Measurements from ENCODE around the gene MUC6. TPM values are rescaled to one million over a fixed set of nuclear protein-coding genes. Genes with fewer than 3 reads are reported as not detected.

MUC6 gene
- total RNA-seq, 3 donors from 2014 or later: not detected

GRCh38 chr11:993632-994167 is 42.8 kb downstream of the MUC6 start:
- intact Hi-C loops (cut with DNase I, micrococcal nuclease): no loop called here
- ATAC-seq (no peak), DNase-seq (no peak)
- TF ChIP-seq CTCF (IDR thresholded peaks at IDR 0.05): no peak
- Histone ChIP-seq H3K4me3 (no peak overlapping the region), H3K4me1 (ENCODE audit: low read depth) (no peaks in the 10 kb centered on the region), H3K36me3 (ENCODE audit: low read depth) (peaks cover 21% of the 10 kb centered on the region), H3K9me3 (no peaks in the 10 kb centered on the region)

- no peaks in the 10 kb centered on the region for H3K9me3 ChIP-seq
- no peak overlapping the region for H3K4me3 ChIP-seq
- peaks cover 21% of the 10 kb centered on the region for H3K36me3 ChIP-seq (ENCODE audit: low read depth)
- ATAC-seq (no peak), DNase-seq (no peak)
- intact Hi-C loops (cut with DNase I, micrococcal nuclease): no loop called here
- H3K4me1 ChIP-seq (ENCODE audit: low read depth): no peaks in the 10 kb centered on the region
- TF ChIP-seq CTCF (IDR thresholded peaks at IDR 0.05): no peak
Measured at GRCh38 chr11:992577-992976, 43.9 kb downstream of the MUC6 start.

GRCh38 chr11:991711-992307 is 44.7 kb downstream of the MUC6 start:
- Histone ChIP-seq H3K9me3 (no peaks in the 10 kb centered on the region), H3K4me3 (no peak overlapping the region), H3K36me3 (ENCODE audit: low read depth) (peaks cover 23% of the 10 kb centered on the region), H3K4me1 (ENCODE audit: low read depth) (no peaks in the 10 kb centered on the region)
- ATAC-seq (no peak), DNase-seq (no peak)
- intact Hi-C loops (cut with DNase I, micrococcal nuclease): no loop called here
- TF ChIP-seq CTCF (IDR thresholded peaks at IDR 0.05): no peak

DNA sequence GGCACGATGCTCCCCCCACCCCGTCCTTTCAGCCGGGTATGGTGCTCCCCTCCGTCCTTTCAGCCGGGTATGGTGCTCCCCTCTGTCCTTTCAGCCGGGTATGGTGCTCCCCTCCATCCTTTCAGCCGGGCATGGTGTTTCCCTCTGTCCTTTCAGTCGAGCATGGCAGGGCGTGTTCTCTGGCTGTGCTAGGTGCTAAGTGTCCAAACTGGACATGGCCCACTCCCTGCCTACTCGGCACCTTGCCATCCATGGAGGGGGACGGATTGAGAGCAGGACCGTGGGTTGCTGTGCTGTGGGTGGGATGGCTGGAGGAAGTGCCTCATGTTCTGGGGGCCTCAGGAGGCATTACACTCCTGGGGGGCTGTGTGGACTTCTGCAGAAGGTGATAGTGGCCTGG is 45.5 kb downstream of the MUC6 start:
- no peak for DNase-seq
- H3K36me3 ChIP-seq (ENCODE audit: low read depth): peaks cover 25% of the 10 kb centered on the region
- intact Hi-C loops (cut with DNase I, micrococcal nuclease): no loop called here

GRCh38 chr11:990101-990500 is 46.4 kb downstream of the MUC6 start:
- DNase-seq (no peak), ATAC-seq (no peak)
- intact Hi-C loops (cut with DNase I, micrococcal nuclease): no loop called here
- Histone ChIP-seq H3K9me3 (no peaks in the 10 kb centered on the region), H3K4me3 (no peak overlapping the region), H3K36me3 (ENCODE audit: low read depth) (peaks cover 25% of the 10 kb centered on the region), H3K4me1 (ENCODE audit: low read depth) (no peaks in the 10 kb centered on the region)
- no peak for TF ChIP-seq CTCF (IDR thresholded peaks at IDR 0.05)

More for the DNA sequence above, 45.5 kb downstream of the MUC6 start:
- no peaks in the 10 kb centered on the region for H3K9me3 ChIP-seq
- H3K4me3 ChIP-seq: no peak overlapping the region
- ATAC-seq: no peak
- no peak for TF ChIP-seq CTCF (IDR thresholded peaks at IDR 0.05)
- H3K4me1 ChIP-seq (ENCODE audit: low read depth): no peaks in the 10 kb centered on the region
